ENCODE results near the gene MARK2.

The MARK2 gene

DNA sequence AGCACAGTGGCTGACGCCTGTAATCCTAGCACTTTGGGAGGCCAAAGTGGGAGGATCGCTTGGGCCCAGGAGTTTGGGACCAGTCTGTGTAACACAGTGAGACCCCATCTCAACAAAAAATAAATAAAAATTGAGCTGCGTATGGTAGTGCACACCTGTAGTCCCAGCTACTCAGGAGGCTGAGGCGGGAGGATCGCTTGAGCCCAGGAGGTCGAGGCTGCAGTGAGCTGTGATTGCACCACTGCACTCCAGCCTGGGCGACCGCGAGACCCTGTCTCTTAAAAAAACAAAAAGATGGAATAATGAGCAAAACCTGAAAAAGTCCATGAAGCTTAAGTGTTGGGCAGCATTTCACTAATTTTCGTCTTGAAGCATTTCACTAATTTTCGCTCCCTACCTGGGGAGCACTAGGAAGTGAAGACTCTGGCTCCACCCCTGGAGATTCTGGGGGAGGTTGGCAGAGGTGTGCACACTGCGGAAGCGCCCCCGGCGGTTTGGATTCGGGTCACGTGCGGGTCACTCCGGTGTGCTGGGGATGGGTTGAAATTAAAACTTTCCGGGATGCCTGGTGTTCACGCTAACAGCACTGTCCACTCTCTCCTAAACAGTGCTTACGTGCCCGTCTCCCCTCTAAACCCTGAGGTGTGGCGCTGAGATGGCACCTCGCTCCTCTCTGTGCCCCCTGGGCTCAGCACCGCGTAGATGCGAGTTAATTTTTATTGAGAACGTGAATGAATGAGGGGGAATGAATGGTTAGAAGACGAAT lies 99.0 kb downstream of the MARK2 start:
- no peak for DNase-seq

DNA sequence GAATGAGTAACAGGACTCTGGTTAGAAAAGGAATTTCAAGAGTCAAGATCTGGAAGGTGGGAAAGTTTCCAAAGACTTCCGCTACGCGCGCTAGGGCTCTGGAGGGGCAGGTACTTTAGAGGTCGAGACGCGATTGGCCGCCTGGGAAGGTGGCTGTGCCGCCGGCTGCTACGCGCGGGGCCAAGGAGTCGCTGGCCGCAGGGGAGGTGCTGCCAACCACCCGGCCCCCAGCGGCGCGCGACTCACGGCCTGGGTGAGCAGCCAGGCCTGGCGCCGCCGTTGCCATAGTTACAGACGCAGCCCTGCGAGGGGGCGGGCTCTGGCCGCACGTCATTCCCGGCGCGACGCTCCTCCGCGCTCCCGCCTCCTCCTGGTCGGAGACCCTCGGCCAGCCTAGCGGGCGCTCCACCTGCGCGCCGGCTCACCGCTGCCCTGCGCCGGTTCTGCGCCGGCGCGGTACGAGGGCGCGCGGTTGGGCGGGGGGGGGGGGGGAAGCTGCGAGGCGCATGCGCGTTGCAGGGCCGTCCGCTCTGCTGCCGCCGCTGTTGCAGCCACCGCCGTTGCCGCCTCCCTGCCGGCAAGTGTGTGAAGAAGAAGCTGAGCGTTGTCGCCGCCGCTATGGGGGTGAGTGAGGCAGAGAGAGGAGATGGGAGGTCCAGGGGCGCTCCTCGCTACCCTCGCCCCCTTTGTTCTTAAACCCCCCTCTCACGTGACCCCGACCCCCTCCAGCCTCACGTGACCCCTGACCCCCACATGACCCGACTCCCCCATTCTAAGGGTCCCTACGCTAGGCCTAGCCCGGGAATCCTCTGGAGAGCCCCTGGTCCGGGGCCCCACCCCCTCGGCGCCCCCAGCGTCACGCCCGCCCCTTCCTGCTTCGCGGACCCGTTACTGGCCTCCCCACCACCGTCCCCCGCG lies 99.8 kb downstream of the MARK2 start, which contains the start of gene NAA40:
Gene NAA40, plus strand, starts transcription at position 524 of the 918 bp plus-strand sequence. Its CDS starts 95 bp downstream, at position 619.
- peak; percentile 90 for DNase-seq

DNA sequence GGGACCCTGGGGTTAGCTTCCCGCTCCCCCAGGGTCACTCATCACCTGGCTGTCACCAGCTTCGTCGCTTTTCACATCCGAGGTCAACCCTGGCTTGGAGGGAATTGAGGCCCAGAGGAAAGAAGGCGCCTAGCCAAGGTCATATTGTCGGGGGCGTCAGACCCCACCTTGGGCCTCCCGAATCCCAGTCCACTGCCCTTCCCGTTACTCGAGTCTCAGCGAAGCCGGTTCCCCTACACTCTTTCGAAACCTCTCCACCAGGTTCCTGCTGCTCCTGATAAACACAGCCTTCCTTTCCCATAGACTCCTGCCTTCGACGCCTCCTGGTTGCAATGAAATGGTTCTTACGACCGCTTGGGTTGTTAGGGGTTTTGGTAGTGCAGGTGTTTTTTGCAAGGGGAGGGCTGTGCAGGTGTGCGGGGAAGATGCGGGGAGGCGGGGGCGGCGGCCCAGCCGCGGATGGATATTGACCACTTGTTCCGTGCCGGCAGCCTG lies 100.5 kb downstream of the MARK2 start:
- DNase-seq = no peak

DNA sequence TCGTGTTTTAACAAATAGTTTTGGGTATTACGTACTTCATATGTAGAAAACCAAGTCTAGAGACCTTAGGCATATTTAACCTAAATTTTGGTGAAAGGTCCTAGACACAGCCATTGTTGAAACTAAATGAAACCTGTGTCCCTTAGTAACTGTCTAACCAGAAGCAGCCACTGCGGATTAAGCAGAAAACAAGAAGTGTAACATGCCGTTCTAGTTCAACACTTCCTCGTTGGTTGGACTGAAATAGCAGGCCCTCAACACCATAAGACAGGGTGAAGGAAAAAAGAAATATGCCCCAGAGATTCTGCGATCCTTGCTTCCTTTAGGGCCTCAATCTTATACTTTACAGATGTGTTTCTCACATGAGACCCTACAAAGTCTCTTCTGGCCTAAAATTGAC lies 101.9 kb downstream of the MARK2 start:
- DNase-seq = no peak

DNA sequence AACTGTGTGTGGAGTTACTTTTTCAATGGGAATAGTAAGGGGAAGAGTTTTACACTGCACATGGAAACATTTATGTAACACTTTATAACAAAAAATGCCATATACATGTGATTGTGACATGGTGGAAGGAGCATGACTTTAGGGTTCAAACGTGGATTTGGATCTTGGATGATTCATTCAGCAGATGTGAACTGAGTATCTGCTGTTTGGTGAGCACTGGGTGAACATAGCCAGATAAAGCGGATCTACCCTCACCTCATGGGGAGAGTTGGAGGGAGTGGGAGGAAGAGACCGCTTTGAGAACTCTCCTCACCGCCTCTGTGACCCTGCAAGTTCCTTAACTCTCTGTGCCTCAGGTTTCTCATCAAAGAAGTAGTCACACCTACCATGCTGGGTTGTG lies 103.0 kb downstream of the MARK2 start:
- DNase-seq = no peak

DNA sequence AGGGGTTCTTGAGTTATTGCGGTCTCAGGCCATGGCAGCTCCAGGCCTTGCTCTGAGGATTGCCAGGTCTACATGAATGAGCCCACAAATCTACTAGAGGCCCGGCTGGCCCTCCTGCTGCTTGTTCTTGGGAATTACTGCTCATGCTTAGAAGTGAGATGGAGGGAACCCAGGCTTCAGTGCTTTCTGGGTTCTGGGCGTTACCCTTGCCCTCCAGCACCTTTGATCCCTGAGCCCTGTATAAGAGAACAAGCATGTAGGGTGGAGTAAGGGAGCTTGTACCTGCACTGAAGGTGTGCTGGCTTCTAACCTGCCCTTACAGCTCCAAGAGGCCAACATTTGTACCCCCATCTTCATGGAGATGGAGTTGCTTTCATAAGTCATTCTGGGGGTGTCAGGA lies 103.9 kb downstream of the MARK2 start:
- no peak for DNase-seq

DNA sequence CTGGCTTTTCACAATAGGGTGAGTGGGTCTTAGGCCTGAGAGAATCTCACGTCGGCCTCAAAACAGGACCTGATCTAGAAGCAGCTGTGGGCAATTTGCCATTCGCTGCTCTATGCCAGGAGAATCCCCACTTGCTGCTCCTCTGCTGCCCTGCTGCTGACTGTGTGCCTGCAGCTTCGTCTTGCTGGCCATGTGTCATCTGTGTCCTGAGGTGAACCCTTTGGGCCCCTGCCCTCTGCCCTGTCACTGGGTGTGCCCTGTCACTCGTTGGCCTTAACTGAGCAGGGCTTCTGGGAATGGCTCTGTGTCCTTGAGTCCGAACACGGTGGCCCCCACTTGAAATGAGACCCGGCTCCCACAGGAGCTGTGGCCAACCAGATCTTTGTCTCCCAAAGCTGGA lies 106.1 kb downstream of the MARK2 start:
- DNase-seq = no peak

DNA sequence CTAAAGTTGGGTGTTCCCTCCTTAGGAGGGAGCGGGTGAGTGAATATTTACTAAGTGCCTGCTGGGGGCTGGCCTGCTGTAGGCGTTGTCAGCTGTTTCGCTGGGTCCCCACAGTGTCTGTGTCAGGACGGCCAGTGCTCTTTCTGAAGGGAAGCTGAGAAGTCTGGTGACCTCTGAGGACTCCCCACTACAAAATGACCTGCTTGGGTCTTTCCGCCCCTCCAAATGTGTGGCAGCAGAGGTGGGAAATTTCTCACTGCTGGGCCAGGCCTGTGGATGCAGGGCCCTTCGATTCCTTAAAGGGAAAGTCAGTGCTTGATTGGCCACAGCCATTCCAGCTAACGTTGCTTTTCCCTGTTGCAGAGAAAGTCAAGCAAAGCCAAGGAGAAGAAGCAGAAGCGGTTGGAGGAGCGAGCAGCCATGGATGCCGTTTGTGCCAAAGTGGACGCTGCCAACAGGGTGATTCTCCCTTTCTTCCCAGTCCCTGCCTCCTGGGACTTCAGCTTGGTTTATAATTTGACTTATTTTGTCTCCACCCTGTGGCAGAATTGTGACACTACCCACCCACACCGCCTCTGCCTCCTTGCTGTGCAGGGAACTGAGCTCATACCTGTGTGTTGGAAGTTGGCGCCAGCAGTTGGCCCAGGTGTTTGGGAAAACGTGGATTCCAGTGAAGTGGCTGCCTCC lies 106.7 kb downstream of the MARK2 start:
- no peak for DNase-seq

DNA sequence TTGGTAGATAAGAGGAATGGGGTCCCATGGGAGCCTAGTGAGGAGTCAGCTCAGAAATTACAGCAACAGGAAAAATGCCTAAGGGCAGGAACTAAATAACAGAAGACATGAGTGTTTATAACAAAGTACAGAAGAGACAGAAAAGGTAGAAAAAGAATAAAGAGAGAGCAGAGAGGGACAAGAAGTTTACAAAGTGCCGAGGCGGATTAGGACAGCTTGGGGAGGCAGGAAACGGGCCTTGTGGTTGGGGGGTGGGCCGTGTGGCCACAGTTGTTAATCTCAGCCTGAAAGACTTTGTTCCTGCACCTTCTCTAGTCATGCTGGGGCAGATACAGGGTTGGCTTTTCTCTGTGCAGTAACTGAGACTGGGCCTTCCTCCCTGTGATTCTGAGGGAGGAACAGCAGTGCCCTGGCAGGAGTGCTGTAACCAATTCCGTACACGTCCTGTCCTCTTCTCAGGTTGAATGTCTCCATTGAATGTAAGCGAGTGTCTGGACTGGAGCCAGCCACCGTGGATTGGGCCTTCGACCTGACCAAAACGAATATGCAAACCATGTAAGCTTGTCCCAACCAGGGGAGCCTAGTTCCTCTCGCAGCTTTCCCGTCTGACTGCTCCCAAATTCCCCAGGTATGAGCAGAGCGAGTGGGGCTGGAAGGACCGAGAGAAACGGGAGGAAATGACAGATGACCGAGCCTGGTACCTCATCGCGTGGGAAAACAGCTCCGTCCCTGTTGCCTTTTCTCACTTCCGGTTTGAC lies 113.0 kb downstream of the MARK2 start:
- no peak for DNase-seq

DNA sequence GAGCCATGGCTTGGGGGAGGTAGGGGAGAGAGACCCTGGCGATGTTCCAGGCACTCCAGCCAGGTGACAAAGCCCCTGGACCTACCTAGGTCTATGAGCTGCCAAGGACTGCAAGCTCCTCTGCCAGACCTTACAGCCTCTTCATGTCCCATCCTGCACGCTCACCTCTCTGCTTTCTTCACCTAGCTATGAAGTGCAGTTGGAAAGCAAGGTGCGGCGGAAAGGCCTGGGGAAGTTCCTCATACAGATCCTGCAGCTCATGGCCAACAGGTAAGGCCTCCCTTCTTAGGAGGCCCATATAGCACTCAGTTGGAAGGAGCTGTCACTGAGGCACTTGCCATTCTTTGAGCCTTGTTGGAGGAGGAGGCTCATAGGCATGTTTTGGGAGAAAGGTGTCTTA lies 113.7 kb downstream of the MARK2 start:
- DNase-seq = no peak

DNA sequence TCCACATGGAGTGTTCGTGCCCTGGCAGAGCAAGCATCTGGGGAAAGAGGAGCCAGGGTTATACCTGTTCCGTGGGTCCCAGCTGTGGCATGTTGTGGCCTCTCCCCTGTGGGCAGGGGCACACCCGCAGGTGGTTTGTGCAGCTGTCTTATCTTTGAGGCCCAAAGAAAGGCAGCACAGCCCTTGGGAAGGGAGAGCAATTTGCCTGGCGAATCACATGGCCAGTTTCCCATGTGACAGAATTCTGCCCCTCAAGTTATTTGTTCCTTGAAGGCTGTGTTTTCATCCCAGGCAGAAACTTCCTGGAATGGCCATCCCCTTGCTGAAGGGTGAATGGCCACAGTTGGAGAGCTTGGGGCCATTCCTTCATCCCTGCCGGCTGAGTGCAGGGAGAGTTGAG lies 119.1 kb downstream of the MARK2 start:
- DNase-seq = no peak

Data from activated CD4-positive, CD25-positive, alpha-beta regulatory T cell treated with anti-CD3 and anti-CD28 coated beads, Interleukin-2, amount 50 U/mL, for 72 hours (primary cell).